ENCODE data around the gene SNRNP40. TPM values are rescaled to one million over a fixed set of nuclear protein-coding genes. Genes with fewer than 3 reads are reported as not detected.

The SNRNP40 gene
- 48.3 TPM for total RNA-seq
- 100 to 1,000 TPM; 102 to 128 (median 109) TPM for polyA plus RNA-seq

- Mint-ChIP-seq H3K4me1 (peaks cover 19 to 41% (median 26%) of the 10 kb centered on the region in 4 donors), H3K36me3 (peaks cover 18% of the 10 kb centered on the region), H3K4me3 (no peak within 1 kb of the TSS), H3K9me3 (no peaks in the 10 kb centered on the region), H3K27me3 (no peaks in the 10 kb centered on the region), H3K27ac (no peak within 1 kb of the TSS)
- H3K27me3 ChIP-seq (ENCODE audit: control insufficient read depth, insufficient read depth, low read length), result no peaks in the 10 kb centered on the region
- peak within 1 kb of the TSS; percentile 97 for H3K4me3 ChIP-seq (ENCODE audit: low read depth, low read length)
- peak within 1 kb of the TSS; percentile 80 for H3K27ac ChIP-seq (ENCODE audit: insufficient read depth, low read length, poor library complexity, severe bottlenecking)
- H3K36me3 ChIP-seq (ENCODE audit: control insufficient read depth, insufficient read depth, low read length), result peaks cover 18% of the 10 kb centered on the region
- peak; percentile 95 to 99 (median 98) for DNase-seq
- peak; percentile 96 to 97 for ATAC-seq (ENCODE audit: low read depth in 2 of 2)
- no peaks in the 10 kb centered on the region for H3K9me3 ChIP-seq (ENCODE audit: control insufficient read depth in 2 of 2, low read length in 2 of 2)
- H3K4me1 ChIP-seq (ENCODE audit: control insufficient read depth, insufficient read depth, low read length, poor library complexity, severe bottlenecking), result peaks cover 28% of the 10 kb centered on the region
These were observed at the start of gene SNRNP40, which contains the start of gene ZCCHC17 for GRCh38 chr1:31296486-31297276. Gene SNRNP40, minus strand, starts transcription at chr1:31296788. Its CDS starts 37 bp downstream, at chr1:31296751. Gene ZCCHC17, plus strand, starts transcription at chr1:31297032. Its CDS starts 13,067 bp downstream, at chr1:31310099.

GRCh38 chr1:31345635-31346034 is 49.0 kb upstream of the SNRNP40 start:
- H3K36me3 Mint-ChIP-seq, result peaks cover 48% of the 10 kb centered on the region
- H3K27ac Mint-ChIP-seq, result peak overlapping the region in 1 of 3 donors; percentile 77
- no peaks in the 10 kb centered on the region for H3K9me3 ChIP-seq (ENCODE audit: control insufficient read depth in 2 of 2, low read length in 2 of 2)
- DNase-seq (no peak), ATAC-seq (ENCODE audit: low read depth in 2 of 2) (no peak)
- H3K4me3 ChIP-seq (ENCODE audit: low read depth, low read length), result no peak overlapping the region
- no peaks in the 10 kb centered on the region for H3K9me3 Mint-ChIP-seq
- H3K36me3 ChIP-seq (ENCODE audit: control insufficient read depth, insufficient read depth, low read length), result peaks cover 32% of the 10 kb centered on the region
- H3K27me3 ChIP-seq (ENCODE audit: control insufficient read depth, insufficient read depth, low read length), result no peaks in the 10 kb centered on the region
- no peaks in the 10 kb centered on the region for H3K4me1 ChIP-seq (ENCODE audit: control insufficient read depth, insufficient read depth, low read length, poor library complexity, severe bottlenecking)
- no peak overlapping the region for H3K4me3 Mint-ChIP-seq
- no peak overlapping the region for H3K27ac ChIP-seq (ENCODE audit: insufficient read depth, low read length, poor library complexity, severe bottlenecking)
- peaks cover 0 to 6% (median 0%) of the 10 kb centered on the region in 4 donors for H3K4me1 Mint-ChIP-seq
- no peaks in the 10 kb centered on the region for H3K27me3 Mint-ChIP-seq

- no peak for ATAC-seq (ENCODE audit: low read depth in 2 of 2)
- Mint-ChIP-seq H3K27ac (no peak overlapping the region), H3K27me3 (no peaks in the 10 kb centered on the region), H3K9me3 (no peaks in the 10 kb centered on the region), H3K4me1 (peaks cover 0 to 6% (median 0%) of the 10 kb centered on the region in 4 donors), H3K36me3 (peaks cover 53% of the 10 kb centered on the region), H3K4me3 (no peak overlapping the region)
- no peaks in the 10 kb centered on the region for H3K27me3 ChIP-seq (ENCODE audit: control insufficient read depth, insufficient read depth, low read length)
- no peak overlapping the region for H3K27ac ChIP-seq (ENCODE audit: insufficient read depth, low read length, poor library complexity, severe bottlenecking)
- H3K4me3 ChIP-seq (ENCODE audit: low read depth, low read length), result no peak overlapping the region
- no peak for DNase-seq
- H3K4me1 ChIP-seq (ENCODE audit: control insufficient read depth, insufficient read depth, low read length, poor library complexity, severe bottlenecking), result no peaks in the 10 kb centered on the region
- no peaks in the 10 kb centered on the region for H3K9me3 ChIP-seq (ENCODE audit: control insufficient read depth in 2 of 2, low read length in 2 of 2)
- peaks cover 25% of the 10 kb centered on the region for H3K36me3 ChIP-seq (ENCODE audit: control insufficient read depth, insufficient read depth, low read length)
These were observed 47.9 kb upstream of the SNRNP40 start for GRCh38 chr1:31344503-31344902.

- Histone ChIP-seq H3K4me1 (ENCODE audit: control insufficient read depth, insufficient read depth, low read length, poor library complexity, severe bottlenecking) (no peaks in the 10 kb centered on the region), H3K4me3 (ENCODE audit: low read depth, low read length) (no peak overlapping the region), H3K9me3 (ENCODE audit: control insufficient read depth in 2 of 2, low read length in 2 of 2) (no peaks in the 10 kb centered on the region), H3K27me3 (ENCODE audit: control insufficient read depth, insufficient read depth, low read length) (no peaks in the 10 kb centered on the region), H3K27ac (ENCODE audit: insufficient read depth, low read length, poor library complexity, severe bottlenecking) (no peak overlapping the region), H3K36me3 (ENCODE audit: control insufficient read depth, insufficient read depth, low read length) (peaks cover 4% of the 10 kb centered on the region)
- H3K27me3 Mint-ChIP-seq, result no peaks in the 10 kb centered on the region
- H3K9me3 Mint-ChIP-seq, result no peaks in the 10 kb centered on the region
- H3K36me3 Mint-ChIP-seq, result peaks cover 28% of the 10 kb centered on the region
- DNase-seq (no peak), ATAC-seq (ENCODE audit: low read depth in 2 of 2) (no peak)
- H3K4me1 Mint-ChIP-seq, result peaks cover 0 to 5% (median under 1%) of the 10 kb centered on the region in 4 donors
- no peak overlapping the region for H3K27ac Mint-ChIP-seq
- H3K4me3 Mint-ChIP-seq, result no peak overlapping the region
These were observed 40.3 kb upstream of the SNRNP40 start for GRCh38 chr1:31336687-31337467.

GRCh38 chr1:31335007-31335406 is 38.4 kb upstream of the SNRNP40 start:
- DNase-seq (peak in 2 of 3 donors; percentile 17 to 49), ATAC-seq (ENCODE audit: low read depth in 2 of 2) (no peak)
- Mint-ChIP-seq H3K36me3 (peaks cover 31% of the 10 kb centered on the region), H3K4me3 (no peak overlapping the region), H3K4me1 (peaks cover 0 to 5% (median 1%) of the 10 kb centered on the region in 4 donors), H3K27ac (no peak overlapping the region), H3K9me3 (no peaks in the 10 kb centered on the region), H3K27me3 (no peaks in the 10 kb centered on the region)
- Histone ChIP-seq H3K27me3 (ENCODE audit: control insufficient read depth, insufficient read depth, low read length) (no peaks in the 10 kb centered on the region), H3K27ac (ENCODE audit: insufficient read depth, low read length, poor library complexity, severe bottlenecking) (no peak overlapping the region), H3K4me3 (ENCODE audit: low read depth, low read length) (no peak overlapping the region), H3K36me3 (ENCODE audit: control insufficient read depth, insufficient read depth, low read length) (peaks cover 4% of the 10 kb centered on the region), H3K9me3 (ENCODE audit: control insufficient read depth in 2 of 2, low read length in 2 of 2) (no peaks in the 10 kb centered on the region), H3K4me1 (ENCODE audit: control insufficient read depth, insufficient read depth, low read length, poor library complexity, severe bottlenecking) (no peaks in the 10 kb centered on the region)

GRCh38 chr1:31327381-31327780 is 30.8 kb upstream of the SNRNP40 start:
- Mint-ChIP-seq H3K4me3 (no peak overlapping the region), H3K4me1 (peaks cover 0 to 4% (median 0%) of the 10 kb centered on the region in 4 donors), H3K9me3 (no peaks in the 10 kb centered on the region), H3K27ac (no peak overlapping the region), H3K36me3 (peaks cover 22% of the 10 kb centered on the region), H3K27me3 (no peaks in the 10 kb centered on the region)
- Histone ChIP-seq H3K4me1 (ENCODE audit: control insufficient read depth, insufficient read depth, low read length, poor library complexity, severe bottlenecking) (no peaks in the 10 kb centered on the region), H3K27me3 (ENCODE audit: control insufficient read depth, insufficient read depth, low read length) (no peaks in the 10 kb centered on the region), H3K4me3 (ENCODE audit: low read depth, low read length) (no peak overlapping the region), H3K9me3 (ENCODE audit: control insufficient read depth in 2 of 2, low read length in 2 of 2) (no peaks in the 10 kb centered on the region), H3K27ac (ENCODE audit: insufficient read depth, low read length, poor library complexity, severe bottlenecking) (no peak overlapping the region), H3K36me3 (ENCODE audit: control insufficient read depth, insufficient read depth, low read length) (peaks cover 7% of the 10 kb centered on the region)
- DNase-seq (no peak), ATAC-seq (ENCODE audit: low read depth in 2 of 2) (no peak)

- no peaks in the 10 kb centered on the region for H3K27me3 Mint-ChIP-seq
- Histone ChIP-seq H3K36me3 (ENCODE audit: control insufficient read depth, insufficient read depth, low read length) (peaks cover 7% of the 10 kb centered on the region), H3K4me1 (ENCODE audit: control insufficient read depth, insufficient read depth, low read length, poor library complexity, severe bottlenecking) (no peaks in the 10 kb centered on the region), H3K27ac (ENCODE audit: insufficient read depth, low read length, poor library complexity, severe bottlenecking) (no peak overlapping the region), H3K4me3 (ENCODE audit: low read depth, low read length) (no peak overlapping the region), H3K27me3 (ENCODE audit: control insufficient read depth, insufficient read depth, low read length) (no peaks in the 10 kb centered on the region), H3K9me3 (ENCODE audit: control insufficient read depth in 2 of 2, low read length in 2 of 2) (no peaks in the 10 kb centered on the region)
- peaks cover 25% of the 10 kb centered on the region for H3K36me3 Mint-ChIP-seq
- peaks cover 0 to 4% (median 0%) of the 10 kb centered on the region in 4 donors for H3K4me1 Mint-ChIP-seq
- H3K4me3 Mint-ChIP-seq, result no peak overlapping the region
- DNase-seq (no peak), ATAC-seq (ENCODE audit: low read depth in 2 of 2) (no peak)
- no peak overlapping the region for H3K27ac Mint-ChIP-seq
- H3K9me3 Mint-ChIP-seq, result no peaks in the 10 kb centered on the region
These were observed 29.9 kb upstream of the SNRNP40 start for GRCh38 chr1:31326461-31326860.
